Endodermal cell (in vitro differentiated cells): ENCODE results near the gene PCDHA12. TPM values are rescaled to one million over a fixed set of nuclear protein-coding genes. Genes with fewer than 3 reads are reported as not detected.

ENCODE experiments used
- DNase-seq: peaks from one replicate; pipeline ENCODE4 v3.0.0-alpha.2; 2017
- H3K27ac ChIP-seq: 2 replicates; pipeline ENCODE4 v1.5.1; 2013; ENCODE audit warnings: mild to moderate bottlenecking, low read depth, low read length, moderate library complexity
- H3K27me3 ChIP-seq: 2 replicates; pipeline ENCODE4 v1.6.1; 2013; ENCODE audit warnings: mild to moderate bottlenecking, low read length, moderate library complexity; ENCODE audit not compliant: insufficient read depth, control insufficient read depth, poor library complexity, severe bottlenecking
- H3K36me3 ChIP-seq: 2 replicates; pipeline ENCODE4 v1.7.0; 2013; ENCODE audit warnings: mild to moderate bottlenecking, low read length, moderate library complexity; ENCODE audit not compliant: control insufficient read depth, insufficient read depth
- H3K4me1 ChIP-seq: one replicate; pipeline ENCODE4 v1.7.0; 2013; ENCODE audit warnings: low read length; ENCODE audit not compliant: control insufficient read depth, insufficient read depth
- H3K4me3 ChIP-seq: 2 replicates; pipeline ENCODE4 v1.5.1; 2013; ENCODE audit warnings: mild to moderate bottlenecking, low read length, moderate library complexity
- H3K9ac ChIP-seq: 2 replicates; pipeline ENCODE4 v1.6.1; 2013; ENCODE audit warnings: mild to moderate bottlenecking, low read length, moderate library complexity; ENCODE audit not compliant: poor library complexity, severe bottlenecking; ENCODE audit errors: extremely low read depth
- H3K9me3 ChIP-seq: 2 replicates; pipeline ENCODE4 v1.6.1; 2013; ENCODE audit warnings: mild to moderate bottlenecking, low read length, moderate library complexity; ENCODE audit not compliant: control insufficient read depth
- H3K27ac Mint-ChIP-seq: 2 replicates; pipeline ENCODE4 v1.8.0; 2020; ENCODE audit warnings: mixed read lengths
- H3K27me3 Mint-ChIP-seq: 2 replicates; pipeline ENCODE4 v1.8.0; 2021; ENCODE audit warnings: mild to moderate bottlenecking, mixed read lengths; ENCODE audit not compliant: insufficient read depth
- H3K36me3 Mint-ChIP-seq: 2 replicates; pipeline ENCODE4 v1.8.0; 2020; ENCODE audit warnings: low read depth, mixed read lengths
- H3K4me1 Mint-ChIP-seq: 2 replicates; pipeline ENCODE4 v1.8.0; 2020; ENCODE audit warnings: mixed read lengths
- H3K4me3 Mint-ChIP-seq: 2 replicates; pipeline ENCODE4 v1.8.0; 2020; ENCODE audit warnings: mild to moderate bottlenecking, moderate library complexity, mixed read lengths
- H3K9me3 Mint-ChIP-seq: 2 replicates; pipeline ENCODE4 v1.8.0; 2020; ENCODE audit warnings: mild to moderate bottlenecking, mixed read lengths
- CTCF ChIP-seq: fragments of 200-600 bp; sonication (generic); conservative IDR thresholded peaks from 2 replicates; pipeline ENCODE4 v1.5.0; 2021; ENCODE audit warnings: antibody characterized with exemption, mild to moderate bottlenecking
- WGBS, 2 experiments: methylation state at CpG; one replicate each; pipeline versions ENCODE4 v1.1.5 to v1.1.7; 2013; ENCODE audit warnings: missing lambda C conversion rate in 2 of 2, mixed read lengths in 1 of 2; ENCODE audit not compliant: insufficient coverage in 1 of 2, insufficient read length in 1 of 2; 5-methylcytosine and 5-hydroxymethylcytosine counted together
- total RNA-seq, 2 donors: library from RNA; stranded (reverse); fragmentation: NEBNext Ultra II Directional in 1 of 2; extraction: Animal tissue kit (Norgen Biotek cat#: 25700) in 1 of 2; gene quantifications; 2 replicates in 1 of 2; 3 replicates in 1 of 2; pipeline ENCODE4 v1.2.1, GENCODE V29; 2021

The PCDHA12 gene
- total RNA-seq, 2 donors from 2014 or later: 11.2 to 13.8 TPM

DNA sequence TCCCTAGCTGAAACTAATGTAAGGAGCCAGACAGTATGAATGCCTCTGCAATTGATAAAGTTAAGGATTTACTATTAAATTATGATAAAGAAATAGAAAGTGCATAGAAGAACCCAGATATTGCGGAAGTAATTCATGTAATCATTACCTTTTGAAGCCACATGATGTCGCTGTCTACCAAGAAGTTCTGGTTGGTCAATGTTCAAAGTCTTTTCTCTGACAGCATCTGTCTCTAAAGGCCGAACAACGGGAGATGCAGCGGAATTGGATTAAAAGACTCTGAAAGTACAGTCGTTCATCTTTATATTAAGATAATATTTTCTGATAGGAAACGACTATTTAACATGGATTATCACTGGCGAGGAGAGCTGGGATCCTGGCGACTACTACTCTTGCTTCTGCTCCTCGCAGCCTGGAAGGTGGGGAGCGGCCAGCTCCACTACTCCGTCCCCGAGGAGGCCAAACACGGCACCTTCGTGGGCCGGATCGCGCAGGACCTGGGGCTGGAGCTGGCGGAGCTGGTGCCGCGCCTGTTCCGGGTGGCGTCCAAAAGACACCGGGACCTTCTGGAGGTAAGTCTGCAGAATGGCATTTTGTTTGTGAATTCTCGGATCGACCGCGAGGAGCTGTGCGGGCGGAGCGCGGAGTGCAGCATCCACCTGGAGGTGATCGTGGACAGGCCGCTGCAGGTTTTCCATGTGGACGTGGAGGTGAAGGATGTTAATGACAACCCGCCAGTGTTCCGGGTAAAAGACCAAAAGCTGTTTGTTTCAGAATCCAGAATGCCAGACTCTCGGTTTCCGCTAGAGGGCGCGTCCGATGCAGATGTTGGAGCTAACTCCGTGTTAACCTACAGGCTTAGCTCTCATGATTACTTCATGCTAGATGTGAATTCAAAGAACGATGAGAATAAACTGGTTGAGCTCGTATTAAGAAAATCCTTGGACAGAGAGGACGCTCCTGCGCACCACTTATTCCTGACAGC lies 33.8 kb upstream of the PCDHA12 start, which contains the start of gene PCDHA8:
Gene PCDHA8, plus strand, starts transcription at position 210 of the 985 bp plus-strand sequence. Its CDS starts 135 bp downstream, at position 345.
- H3K36me3 ChIP-seq: no peaks in the 10 kb centered on the region
- H3K9ac ChIP-seq: no peak within 1 kb of the TSS

GRCh38 chr5:140842798-140843733 lies 32.0 kb upstream of the PCDHA12 start:
- H3K9ac ChIP-seq: no peak overlapping the region
- peaks cover 4% of the 10 kb centered on the region for H3K4me1 Mint-ChIP-seq
- peaks cover 11% of the 10 kb centered on the region for H3K9me3 Mint-ChIP-seq
- H3K4me1 ChIP-seq: no peaks in the 10 kb centered on the region
- H3K27ac Mint-ChIP-seq: no peak overlapping the region
- no peak overlapping the region for H3K4me3 ChIP-seq
- no peak overlapping the region for H3K27ac ChIP-seq
- no peak overlapping the region for H3K4me3 Mint-ChIP-seq
- H3K27me3 ChIP-seq: no peaks in the 10 kb centered on the region
- TF ChIP-seq CTCF: no peak
- H3K36me3 ChIP-seq: no peaks in the 10 kb centered on the region
- WGBS, 2 experiments: 95% methylated on average over 66 to 87 of the region's 87 CpGs
- no peaks in the 10 kb centered on the region for H3K9me3 ChIP-seq
- DNase-seq: no peak
- H3K27me3 Mint-ChIP-seq: peaks cover 2% of the 10 kb centered on the region
- peaks cover 17% of the 10 kb centered on the region for H3K36me3 Mint-ChIP-seq

More for the DNA sequence above, 33.8 kb upstream of the PCDHA12 start, which contains the start of gene PCDHA8:
- peak within 1 kb of the TSS; percentile 45 for H3K4me3 Mint-ChIP-seq
- peak; percentile 76 for TF ChIP-seq CTCF
- no peaks in the 10 kb centered on the region for H3K9me3 ChIP-seq
- H3K4me1 Mint-ChIP-seq: no peaks in the 10 kb centered on the region
- H3K27me3 Mint-ChIP-seq: no peaks in the 10 kb centered on the region
- peak; percentile 86 for DNase-seq
- no peak within 1 kb of the TSS for H3K27ac Mint-ChIP-seq
- no peaks in the 10 kb centered on the region for H3K4me1 ChIP-seq
- peaks cover 20% of the 10 kb centered on the region for H3K36me3 Mint-ChIP-seq
- 74 to 88% methylated on average over 32 to 47 of the region's 47 CpGs for WGBS, 2 experiments
- H3K27ac ChIP-seq: no peak within 1 kb of the TSS
- H3K27me3 ChIP-seq: no peaks in the 10 kb centered on the region
- H3K9me3 Mint-ChIP-seq: peaks cover 11% of the 10 kb centered on the region
- peak within 1 kb of the TSS; percentile 2 for H3K4me3 ChIP-seq
